Erythroblast (primary cell): Measurements from ENCODE around the gene VSTM2L.

ENCODE experiments used
- DNase-seq, 2 experiments: peaks; one replicate each; lab custom pipeline; 2025; lab: John Stamatoyannopoulos, UW
- GATA1 ChIP-seq: IDR thresholded peaks from 2 replicates; pipeline ENCODE4 v1.6.1; 2011; ENCODE audit warnings: low read depth, mild to moderate bottlenecking, control low read depth, low read length, moderate library complexity
- POLR2A ChIP-seq: IDR thresholded peaks from 2 replicates; pipeline ENCODE4 v1.6.1; 2011; ENCODE audit warnings: mild to moderate bottlenecking, low read length

Gene VSTM2L

DNA sequence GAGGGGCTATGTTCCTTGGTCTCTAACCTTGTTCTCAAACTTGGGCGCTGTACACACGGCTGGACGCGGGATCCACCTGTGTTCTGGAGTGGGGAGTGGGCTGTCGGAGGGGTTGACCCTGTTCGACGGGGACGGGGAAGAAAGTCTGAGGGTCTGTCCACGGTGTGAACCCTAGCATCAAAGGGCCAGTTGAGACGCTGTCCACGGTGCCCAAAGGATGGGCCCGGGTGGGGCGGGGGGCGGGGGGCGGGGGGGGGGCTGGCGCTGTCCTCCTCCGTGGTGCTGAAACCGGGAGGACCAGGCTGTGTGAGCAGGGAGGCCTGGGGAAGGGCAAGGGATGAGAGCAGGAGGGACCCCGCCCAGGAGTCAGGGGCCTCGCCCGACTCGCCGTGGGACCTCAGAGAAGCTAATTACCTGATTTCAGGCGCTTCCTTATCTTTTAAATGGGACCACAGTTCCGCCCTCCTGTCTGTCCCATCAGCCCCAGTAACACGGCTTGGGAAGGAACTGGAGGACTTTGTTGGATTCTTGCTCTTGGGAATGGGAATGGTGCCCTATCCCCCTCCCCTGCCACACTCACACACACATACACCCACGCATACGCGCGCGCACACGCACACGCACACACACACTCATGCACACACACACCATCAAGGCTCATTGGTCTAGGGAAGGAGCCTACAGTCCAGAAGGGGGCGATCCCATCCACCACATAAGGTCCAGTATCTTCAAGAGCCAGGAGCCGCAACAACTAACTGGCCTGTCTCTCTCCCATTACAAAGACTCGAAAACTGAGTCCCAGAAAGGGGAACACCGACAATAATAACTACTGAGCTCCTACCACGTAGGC lies 1.0 kb upstream of the VSTM2L start:
- DNase-seq = peak; percentile 73 to 80
- TF ChIP-seq GATA1 = no peak
- TF ChIP-seq POLR2A = no peak

DNA sequence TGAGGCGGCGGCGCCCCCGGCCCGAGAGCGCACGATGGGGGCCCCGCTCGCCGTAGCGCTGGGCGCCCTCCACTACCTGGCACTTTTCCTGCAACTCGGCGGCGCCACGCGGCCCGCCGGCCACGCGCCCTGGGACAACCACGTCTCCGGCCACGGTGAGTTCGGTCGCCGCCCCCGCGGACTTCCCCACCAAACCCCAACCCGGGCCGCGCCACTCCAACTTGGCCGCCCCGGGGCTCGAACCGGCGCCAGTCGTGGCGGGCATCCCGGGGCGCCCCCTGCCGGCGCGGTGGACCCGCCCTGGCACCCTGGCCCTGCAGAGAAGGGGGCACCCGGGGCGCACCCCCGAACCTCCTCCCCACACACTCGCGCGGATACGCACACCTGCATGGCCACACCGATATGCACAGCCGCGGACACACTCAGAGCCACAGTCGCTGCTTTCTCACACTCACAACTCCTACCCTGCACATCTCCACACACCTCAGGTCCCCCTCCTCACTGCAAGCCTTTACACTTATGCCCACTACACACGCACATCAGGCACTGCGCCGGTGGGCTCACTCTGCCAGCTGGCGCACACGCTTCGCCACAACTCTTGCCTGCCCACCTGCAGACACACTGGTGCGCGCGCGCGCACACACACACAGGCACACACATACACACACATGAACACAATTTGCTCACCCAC lies 535 bp downstream of the VSTM2L start:
- no peak for DNase-seq
- TF ChIP-seq POLR2A (no peak), GATA1 (no peak)

DNA sequence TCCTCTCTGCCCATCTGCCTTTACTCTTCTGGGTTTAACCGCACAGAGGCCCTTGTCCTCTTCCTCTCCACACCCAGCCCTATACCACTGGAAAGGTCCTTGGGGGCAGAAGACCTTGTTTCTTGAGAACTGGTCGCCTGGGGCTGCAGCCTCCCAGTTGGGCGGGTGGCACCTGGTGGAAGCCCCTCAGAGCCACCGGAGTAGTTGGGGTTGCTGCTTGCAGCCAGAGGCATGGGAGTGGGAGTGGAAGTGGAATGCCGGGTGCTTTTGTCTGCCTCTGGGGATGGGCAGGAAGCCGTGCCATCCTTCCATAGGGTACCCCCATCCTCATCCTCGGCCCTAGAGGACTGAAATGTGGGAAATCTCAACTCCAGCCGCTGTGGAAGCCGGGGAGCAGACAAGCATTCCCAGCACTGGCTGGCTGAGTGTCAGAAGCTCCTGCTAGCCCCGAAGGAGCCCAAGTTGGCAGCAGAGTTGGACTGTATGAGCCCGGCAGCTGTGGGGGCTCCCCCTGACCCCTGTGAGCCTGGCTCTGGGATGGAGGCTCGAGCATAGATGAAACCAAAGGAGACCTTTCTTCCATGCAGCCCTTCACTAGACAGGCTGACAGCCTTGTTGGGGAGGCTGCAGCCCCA lies 1.2 kb downstream of the VSTM2L start:
- no peak for DNase-seq
- no peak for TF ChIP-seq POLR2A
- no peak for TF ChIP-seq GATA1

DNA sequence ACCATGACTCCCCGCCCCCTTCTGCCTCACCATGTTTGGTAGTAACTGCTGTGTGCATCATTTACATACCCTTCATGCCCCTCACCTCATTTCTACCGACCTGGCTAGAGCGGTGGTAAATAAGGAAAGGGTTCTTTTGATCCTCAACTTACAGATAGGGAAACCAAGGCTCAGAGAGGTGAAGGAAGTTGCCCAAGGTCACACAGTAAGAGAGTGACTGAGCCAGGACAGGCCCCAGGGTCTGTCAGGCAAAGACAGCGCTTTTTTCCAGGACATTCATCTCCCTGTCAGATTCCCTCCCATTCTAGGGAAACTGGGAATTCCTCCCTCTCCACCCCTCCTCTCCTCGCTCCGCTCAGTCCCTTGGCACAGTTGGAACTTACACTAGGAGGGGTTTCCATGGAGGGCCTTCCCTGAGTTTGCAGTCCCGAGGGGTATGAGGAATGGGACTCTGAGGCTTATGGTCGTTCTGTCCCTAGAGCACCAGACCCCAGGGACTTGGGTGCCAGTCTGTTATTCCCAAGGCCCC lies 2.0 kb downstream of the VSTM2L start:
- no peak for DNase-seq
- TF ChIP-seq GATA1 (no peak), POLR2A (no peak)

DNA sequence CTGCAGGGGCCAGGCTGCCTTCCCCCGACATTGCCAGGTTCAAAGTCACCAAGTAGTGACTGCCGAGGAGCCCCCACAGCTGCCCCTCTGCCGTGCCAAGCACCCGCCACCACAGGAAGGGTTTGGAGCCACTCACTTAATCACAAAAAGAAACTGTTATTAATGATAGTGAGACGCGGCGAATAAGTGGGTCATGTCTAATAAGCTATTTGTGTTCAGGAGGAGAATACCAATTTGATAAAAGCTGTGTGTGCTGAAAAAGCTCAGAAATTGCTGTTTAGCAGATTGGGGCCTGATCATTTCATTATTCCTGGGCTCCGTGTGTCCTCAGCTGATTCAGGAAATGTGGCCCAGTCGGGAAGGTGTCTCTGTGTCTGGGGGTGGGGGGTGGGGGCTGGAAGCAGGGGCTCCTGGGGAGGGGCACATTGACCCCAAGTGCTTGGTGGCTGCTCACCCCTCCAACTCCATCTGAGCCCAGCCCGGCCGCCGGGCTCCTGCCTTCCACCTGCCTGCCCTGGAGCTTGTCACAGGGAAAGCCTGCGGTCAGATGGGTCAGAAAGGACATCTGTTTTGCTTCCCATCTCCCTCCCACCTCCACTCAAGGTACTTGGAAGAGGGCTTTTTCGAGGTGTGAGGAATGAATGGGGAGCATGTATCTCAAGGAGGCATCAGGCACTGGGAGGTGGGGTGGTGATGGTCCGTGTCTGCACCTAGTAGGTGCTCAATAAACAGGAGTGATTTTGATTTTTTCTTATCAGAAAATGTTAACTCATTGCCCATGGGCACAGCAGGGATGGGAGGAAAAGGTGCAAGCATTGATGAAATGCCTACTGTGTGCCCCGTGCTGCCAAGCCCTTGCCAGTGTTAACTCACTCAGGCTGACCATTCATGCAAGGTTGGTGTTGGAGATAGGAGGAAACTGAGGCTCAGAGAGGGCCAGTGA lies 3.0 kb downstream of the VSTM2L start:
- no peak for DNase-seq
- no peak for TF ChIP-seq POLR2A
- TF ChIP-seq GATA1 = no peak

DNA sequence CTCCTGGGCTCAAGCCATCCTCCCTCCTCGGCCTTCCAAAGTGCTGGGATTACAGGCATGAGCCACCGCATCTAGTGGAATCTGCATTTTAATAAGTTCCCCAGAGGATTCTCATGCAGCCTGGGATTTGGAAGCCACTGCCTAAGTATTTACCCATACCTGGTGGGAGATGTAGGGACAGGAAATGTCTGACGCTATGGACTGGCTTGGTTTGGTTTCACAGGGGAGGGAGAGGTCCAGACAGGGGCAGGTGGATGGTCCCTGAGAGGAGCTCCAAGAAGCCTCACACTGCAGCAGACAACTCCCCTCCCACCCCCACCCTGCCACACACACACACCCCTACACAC lies 4.4 kb downstream of the VSTM2L start:
- DNase-seq = no peak
- TF ChIP-seq GATA1 = no peak

DNA sequence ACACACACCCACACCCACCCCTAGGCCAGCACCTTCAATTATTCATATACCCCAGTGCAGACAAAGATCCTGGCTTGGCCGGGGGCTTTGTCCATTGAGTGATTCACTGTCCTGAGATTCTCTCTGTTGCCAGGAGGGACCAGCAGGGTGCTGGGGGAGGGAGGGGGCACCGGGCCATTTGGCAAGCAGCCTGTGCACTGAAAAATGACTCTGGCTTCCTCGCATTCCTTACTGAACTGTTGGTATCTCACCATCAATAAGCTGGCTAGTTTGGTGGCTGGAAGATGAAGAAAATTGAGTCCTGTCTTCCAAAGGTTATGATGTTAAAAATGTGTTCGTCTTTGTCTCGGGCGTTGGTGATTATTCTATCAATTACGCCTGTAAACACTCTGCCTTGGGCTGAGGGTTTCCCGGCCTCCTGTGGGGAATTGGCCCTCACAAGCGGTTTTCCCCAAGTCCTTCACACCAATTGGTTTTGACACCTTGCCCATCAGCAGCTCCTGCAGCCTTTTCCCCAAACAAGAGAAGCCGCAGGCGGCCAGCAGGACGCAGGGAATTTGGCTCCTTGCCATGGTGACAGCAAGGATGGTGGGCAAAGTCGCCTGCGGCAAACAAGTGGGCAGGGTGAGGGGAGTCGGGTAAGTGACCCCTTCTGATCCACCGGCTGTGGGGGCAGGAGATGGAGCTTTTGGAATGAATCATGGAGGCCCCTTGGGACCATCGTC lies 4.9 kb downstream of the VSTM2L start:
- TF ChIP-seq POLR2A (no peak), GATA1 (no peak)
- no peak for DNase-seq

DNA sequence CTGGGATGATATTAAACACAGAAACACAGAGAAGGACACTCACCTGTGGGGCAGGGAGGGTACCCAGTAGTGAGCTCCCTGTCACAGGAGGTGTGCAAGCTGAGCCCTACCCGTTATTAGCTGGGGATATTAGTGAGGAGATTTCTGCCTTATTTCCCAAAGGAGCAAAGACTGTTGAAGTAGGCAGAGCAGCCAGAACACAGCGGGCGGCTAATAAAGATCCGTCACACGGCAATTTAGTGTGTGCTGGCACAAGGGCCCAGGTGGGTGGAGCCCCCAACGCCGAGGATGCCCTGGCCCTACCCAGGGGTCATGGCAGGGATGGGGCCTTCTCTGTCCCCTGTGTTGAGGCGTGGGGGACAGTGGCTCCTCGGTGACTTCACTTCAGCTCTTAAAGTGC lies 8.3 kb downstream of the VSTM2L start:
- no peak for TF ChIP-seq POLR2A
- no peak for TF ChIP-seq GATA1
- DNase-seq = no peak

DNA sequence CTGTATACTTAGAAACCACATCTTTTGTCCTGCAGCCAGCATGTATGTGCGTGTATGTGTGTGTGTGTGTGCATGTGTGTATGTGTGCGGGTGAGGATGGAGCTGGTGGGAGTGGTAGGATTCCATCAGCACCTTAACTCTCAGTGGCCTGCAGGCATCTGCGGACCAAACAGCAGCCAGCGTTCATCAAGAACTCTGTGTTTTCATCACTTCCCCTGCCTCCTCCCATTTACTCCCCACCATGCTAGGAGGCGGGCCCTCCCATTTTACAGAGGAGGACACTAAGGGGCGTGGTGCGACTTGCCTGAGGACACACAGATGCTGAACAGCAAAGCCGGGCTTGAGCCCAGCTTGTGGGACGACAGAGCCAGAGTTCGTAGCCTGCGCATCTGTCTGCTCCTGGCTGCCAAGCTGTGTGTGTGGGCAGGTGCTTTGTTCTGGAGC lies 8.9 kb downstream of the VSTM2L start:
- peak in 1 of 2 experiments; percentile 18 for DNase-seq
- no peak for TF ChIP-seq GATA1
- no peak for TF ChIP-seq POLR2A

DNA sequence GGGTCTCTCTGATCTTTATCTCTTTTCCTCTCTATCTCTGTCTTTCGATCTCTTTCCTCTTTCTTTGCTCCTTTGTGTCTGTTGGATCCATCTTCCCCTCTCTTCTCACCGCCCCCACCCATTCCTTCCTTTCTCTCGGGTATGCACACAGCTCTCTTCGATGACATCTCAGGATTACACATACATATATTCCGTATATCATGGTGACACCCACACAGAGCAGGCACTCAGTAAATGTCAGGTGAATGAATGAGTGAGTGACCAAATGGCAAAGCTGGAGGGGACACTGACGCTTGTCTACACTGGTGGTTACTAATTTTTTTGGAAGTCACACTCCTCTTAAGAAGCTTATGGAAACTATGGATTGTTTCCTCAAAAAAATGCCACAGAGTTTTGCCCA lies 9.9 kb downstream of the VSTM2L start:
- TF ChIP-seq POLR2A = no peak
- TF ChIP-seq GATA1 = no peak

DNA sequence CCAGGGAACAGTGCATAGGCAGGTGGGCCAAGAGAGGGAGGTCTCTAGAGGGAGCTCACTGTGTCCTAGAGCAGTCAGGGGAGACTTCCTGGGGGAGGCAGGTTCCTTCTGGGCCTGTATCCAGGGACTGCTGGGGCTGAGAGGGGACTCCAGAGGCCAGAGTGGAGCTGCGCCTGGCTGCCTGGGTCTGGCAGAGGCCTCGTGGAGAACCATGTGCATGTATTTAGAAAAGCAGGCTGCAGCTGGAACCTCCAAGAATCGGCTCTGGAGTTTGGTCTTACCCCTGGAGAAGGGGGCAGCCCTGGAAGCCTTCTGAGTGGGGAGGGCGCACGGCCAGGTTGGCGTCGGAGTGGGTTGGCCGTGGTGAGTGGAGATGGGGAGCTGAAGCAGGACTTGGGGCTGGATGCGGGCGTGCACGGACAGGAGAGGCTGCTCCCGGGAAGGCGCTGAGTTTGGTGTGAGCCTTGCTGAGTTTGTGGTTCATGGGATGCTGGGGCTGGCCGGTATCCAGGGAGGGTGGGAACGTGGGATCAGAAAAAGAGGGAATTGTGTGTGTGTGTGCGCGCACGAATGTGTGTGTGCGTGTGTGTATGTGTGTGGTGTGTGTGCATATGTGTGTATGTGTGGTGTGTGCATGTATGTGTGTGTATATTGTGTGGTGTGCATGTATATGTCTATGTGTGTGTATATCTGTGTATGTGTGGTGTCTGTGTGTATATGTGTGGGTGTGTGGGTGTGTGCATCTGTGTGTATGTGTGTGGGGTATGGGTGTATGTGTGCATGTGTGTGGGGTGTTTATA lies 10.8 kb downstream of the VSTM2L start:
- TF ChIP-seq POLR2A (no peak), GATA1 (no peak)
- DNase-seq = no peak

More for the DNA sequence above, 9.9 kb downstream of the VSTM2L start:
- no peak for DNase-seq

DNA sequence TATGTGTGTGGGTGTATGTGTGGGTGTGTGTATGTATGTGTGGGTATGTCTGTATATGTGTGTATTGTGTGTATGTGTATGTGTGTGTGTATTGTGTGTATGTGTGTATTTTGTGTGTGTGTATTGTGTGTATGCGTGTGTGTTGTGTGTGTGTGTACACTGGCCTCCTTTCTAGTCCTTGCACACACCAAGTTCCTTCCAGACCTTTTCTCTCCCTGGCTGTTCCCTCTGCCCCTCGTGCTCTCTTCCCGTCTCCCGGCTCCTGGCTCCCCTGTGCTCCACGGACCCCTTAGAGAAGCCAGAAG lies 11.4 kb downstream of the VSTM2L start:
- TF ChIP-seq POLR2A = no peak
- DNase-seq = no peak
